HPDE6-E6E7 (cell line): ENCODE data around the gene PTGDR2.

Experiments used
- DNase-seq: peaks from one replicate; pipeline ENCODE4 v3.0.0; 2011; ENCODE audit warnings: missing footprints; ENCODE audit errors: extremely low spot score

The PTGDR2 gene

GRCh38 chr11:60858731-60859464 lies 3.1 kb upstream of the PTGDR2 start:
- DNase-seq, result no peak

- DNase-seq, result no peak
Measured at GRCh38 chr11:60858236-60858635, 2.5 kb upstream of the PTGDR2 start.

GRCh38 chr11:60857378-60858232 lies 1.9 kb upstream of the PTGDR2 start:
- no peak for DNase-seq

- no peak for DNase-seq
Measured at GRCh38 chr11:60854847-60855725, 664 bp downstream of the PTGDR2 start.

GRCh38 chr11:60854140-60854846 lies 1.5 kb downstream of the PTGDR2 start:
- DNase-seq, result no peak

GRCh38 chr11:60852982-60853950 lies 2.5 kb downstream of the PTGDR2 start:
- no peak for DNase-seq

GRCh38 chr11:60852117-60852981 lies 3.4 kb downstream of the PTGDR2 start:
- DNase-seq, result no peak

- no peak for DNase-seq
Measured at GRCh38 chr11:60851327-60852104, 4.2 kb downstream of the PTGDR2 start.

- no peak for DNase-seq
Measured at GRCh38 chr11:60849641-60850520, 5.9 kb downstream of the PTGDR2 start.

GRCh38 chr11:60848714-60849151 lies 7.0 kb downstream of the PTGDR2 start:
- DNase-seq, result no peak

- no peak for DNase-seq
Measured at GRCh38 chr11:60847896-60848295, 7.9 kb downstream of the PTGDR2 start.

- no peak for DNase-seq
Measured at GRCh38 chr11:60847281-60847680, 8.5 kb downstream of the PTGDR2 start.

GRCh38 chr11:60845338-60845737 lies 10.4 kb downstream of the PTGDR2 start:
- DNase-seq, result no peak

GRCh38 chr11:60844870-60845221 lies 10.9 kb downstream of the PTGDR2 start:
- no peak for DNase-seq

GRCh38 chr11:60844045-60844869 lies 11.5 kb downstream of the PTGDR2 start:
- DNase-seq, result no peak
